GM19351 (cell line): ENCODE data around the gene REEP6.

Experiments
- ATAC-seq: cut with Tn5 transposase; IDR thresholded peaks from one replicate; pipeline ENCODE4 v1.9.1; 2021; ENCODE audit warnings: mild to moderate bottlenecking, moderate library complexity; ENCODE audit not compliant: unreplicated experiment

REEP6 gene

DNA sequence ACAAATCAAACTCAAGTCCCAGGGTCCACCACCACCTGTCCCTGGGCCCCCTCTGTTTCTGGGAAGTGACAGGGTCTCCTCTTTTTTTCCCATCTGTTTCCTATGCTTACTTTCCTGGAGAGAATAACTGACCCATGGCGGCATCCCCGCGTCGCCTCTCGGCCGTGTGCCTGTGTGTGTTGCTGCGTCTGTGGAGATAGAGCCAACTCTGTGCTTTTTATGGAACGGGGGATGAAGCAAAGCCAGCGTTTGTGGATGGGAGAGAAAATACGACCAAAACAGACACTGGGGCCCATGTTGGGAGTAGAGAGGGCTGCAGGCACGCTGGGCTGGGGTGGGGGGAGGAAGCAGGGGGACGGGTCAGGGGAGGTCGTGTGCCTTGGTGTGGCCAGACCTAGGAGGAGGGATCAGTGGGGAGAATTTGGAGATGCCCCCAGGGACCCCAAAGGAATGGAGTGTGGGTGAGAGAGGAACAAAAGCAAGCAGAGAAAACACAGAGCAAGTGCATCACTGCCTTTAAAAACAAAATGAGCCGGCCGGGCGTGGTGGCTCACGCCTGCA lies 49.5 kb downstream of the REEP6 start:
- ATAC-seq = no peak
